GM23338 (cell line): Measurements from ENCODE around the gene MPIG6B.

Experiments
- CTCF ChIP-seq, 2 experiments: fragments of 200-600 bp in 1 of 2; sonication (generic) in 1 of 2; conservative IDR thresholded peaks; 2 replicates each; pipeline versions ENCODE4 v1.5.1 to v1.6.1; 2016 to 2017; ENCODE audit warnings: antibody characterized with exemption in 2 of 2, low read depth in 2 of 2, mild to moderate bottlenecking in 2 of 2, moderate library complexity in 1 of 2
- ZNF331 ChIP-seq: fragments of 250-450 bp; sonication (Bioruptor Pico); IDR thresholded peaks from 2 replicates; pipeline ENCODE4 v1.5.0; 2020; ENCODE audit warnings: low read depth, mild to moderate bottlenecking, moderate library complexity

DNA sequence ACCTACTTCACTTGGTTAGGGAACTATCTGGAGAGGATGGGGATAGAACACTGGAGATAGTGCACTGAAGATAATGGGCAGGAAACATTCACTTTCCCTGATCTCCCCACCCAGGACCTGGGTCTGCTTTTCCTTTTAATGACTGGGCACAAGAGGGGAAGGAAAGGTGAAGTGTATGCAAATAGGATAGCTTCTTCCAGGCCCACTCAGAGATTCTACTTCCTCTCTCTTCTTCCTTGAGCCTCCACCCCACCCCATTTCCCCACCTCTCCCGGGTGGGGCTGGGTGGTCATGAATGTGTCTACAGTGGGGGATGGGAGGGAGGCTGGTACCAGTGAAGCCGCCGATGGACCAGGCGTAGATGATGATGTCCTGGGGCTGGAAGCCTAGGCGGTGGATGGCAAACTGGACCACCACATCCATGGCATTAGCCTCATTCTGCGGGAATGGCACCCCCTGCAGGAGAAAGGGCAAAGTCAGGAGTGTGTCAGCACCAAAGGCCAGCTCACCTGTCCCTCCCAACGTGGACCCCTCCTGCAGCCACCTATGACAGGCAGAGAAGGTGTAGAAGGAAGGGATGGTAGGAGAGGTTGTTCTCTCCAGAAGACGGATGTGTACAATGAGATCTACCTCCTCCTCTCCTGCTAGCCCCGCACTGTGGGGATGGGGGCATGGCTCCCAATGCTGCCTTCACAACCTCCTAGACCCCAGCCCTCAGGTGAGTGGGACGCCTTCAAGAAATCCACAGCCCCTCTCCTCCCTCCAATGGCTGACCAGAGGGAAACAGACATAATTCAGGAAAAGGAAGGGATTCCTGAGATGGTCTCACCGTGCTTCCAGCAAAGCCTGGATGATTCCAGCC is 33.7 kb upstream of the MPIG6B start:
- no peak for TF ChIP-seq ZNF331 (CRISPR knock-in tag)
- TF ChIP-seq CTCF (conservative IDR thresholded peaks at IDR 0.05; ENCODE audit: low read depth in 2 of 2) = peak; percentile 69 to 80
